Superior temporal gyrus (tissue), 1 donor: Measurements from ENCODE around the gene ABHD3.
"Not testable (repeated sequence)": the region's sequence is repeated elsewhere in the genome, so short reads cannot be mapped to it uniquely, and the experiment has no call there.

Experiments used
- DNase-seq: peaks from one replicate; pipeline ENCODE4 v3.0.0-alpha.2; 2016; ENCODE audit errors: extremely low spot score

ABHD3 gene

DNA sequence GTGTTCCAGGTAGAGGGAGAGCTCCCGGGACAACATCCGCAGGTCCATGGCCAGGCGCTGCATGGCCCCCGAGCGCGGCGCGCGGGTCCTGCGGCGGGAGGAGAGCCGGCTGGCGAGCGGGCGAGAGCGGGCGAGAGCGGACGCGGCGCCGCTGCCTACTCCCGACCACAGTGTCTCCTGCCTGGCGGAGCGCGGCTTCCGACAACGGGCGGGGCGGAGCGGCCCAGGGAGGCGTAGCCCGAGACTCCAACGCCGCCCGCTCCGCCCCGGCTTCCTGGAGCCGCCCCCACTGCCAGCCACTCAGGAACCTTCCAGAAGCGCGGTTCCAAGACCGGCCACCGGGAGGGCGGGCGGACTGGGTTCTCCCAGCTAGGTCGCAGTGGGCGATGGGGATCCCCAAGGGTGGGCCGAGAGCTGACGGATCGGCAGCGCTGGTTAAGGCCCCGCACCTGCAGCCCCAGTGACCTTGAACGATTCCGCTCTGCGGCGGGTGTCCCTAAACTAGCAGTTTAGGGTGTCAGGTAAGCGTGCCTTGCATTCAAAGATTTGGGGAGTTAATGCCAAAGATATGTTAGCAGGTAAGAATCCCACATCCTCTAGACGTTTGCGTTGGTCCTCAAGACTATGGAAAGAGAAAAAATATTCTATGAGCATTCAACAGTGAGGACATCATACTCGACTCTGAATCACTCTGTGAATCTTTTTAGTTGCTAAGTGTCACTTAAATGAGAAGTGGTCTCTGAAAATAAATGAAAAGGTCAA lies at the start of gene ABHD3:
Gene ABHD3 (minus strand): TSS at position 172 of the 762 bp plus-strand sequence. CDS start 109 bp downstream, at position 63.
- DNase-seq = peak; percentile 90

- no peak for DNase-seq
Measured at GRCh38 chr18:21747764-21748693, 43.5 kb upstream of the ABHD3 start.

- no peak for DNase-seq
Measured at GRCh38 chr18:21747268-21747667, 42.7 kb upstream of the ABHD3 start.

DNA sequence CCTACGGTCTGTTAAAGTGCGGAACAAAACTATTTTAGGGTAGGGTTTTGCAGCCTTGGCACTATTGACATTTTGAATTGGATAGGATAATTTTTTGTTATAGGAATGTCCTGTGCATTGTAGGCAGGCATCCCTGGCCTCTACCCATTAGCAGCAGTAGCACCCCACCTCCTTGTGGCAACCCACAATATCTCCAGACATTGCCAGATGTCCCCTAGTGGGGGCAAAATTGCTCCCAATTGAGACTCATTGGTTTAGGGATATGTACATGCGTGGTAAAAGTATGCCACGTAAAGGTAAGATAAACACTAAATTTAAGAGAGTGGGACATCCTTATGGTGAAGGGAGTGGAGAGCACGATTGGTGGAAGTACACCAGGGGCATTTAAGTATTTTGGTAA lies 40.7 kb upstream of the ABHD3 start:
- DNase-seq = no peak

DNA sequence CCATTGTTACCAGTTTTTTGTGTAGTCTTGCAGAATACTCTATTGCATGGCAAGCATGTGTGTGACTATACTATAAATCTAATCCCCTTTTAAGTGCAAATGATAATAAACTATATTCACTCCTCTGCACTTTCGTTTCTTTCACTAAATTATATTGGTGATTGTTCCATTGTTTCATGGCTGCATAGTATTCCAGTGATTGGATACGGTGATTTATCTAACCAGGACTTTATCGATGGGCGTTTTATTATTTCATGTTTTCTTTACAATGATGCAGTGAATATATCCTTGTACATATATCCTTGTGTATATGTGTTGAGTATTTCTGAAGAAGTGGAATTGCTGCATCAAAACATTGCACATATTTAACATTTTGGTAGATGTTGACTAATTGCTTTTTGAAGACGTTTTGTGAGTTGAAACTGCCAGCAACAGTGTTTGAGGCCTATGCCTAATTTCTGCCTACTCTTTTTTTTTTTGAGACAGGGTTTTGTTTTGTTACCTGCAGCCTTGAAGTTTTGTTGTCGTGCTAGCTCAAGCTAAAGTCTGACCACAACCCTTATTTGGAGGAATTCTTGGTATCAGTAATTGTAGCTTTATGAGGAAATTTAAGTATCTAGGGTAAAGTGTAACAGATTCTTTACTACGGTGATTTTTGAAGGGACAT lies 38.7 kb upstream of the ABHD3 start:
- peak; percentile 7 for DNase-seq

- no peak for DNase-seq
Measured at GRCh38 chr18:21742315-21742687, 37.7 kb upstream of the ABHD3 start.

- DNase-seq = no peak
Measured at GRCh38 chr18:21741562-21742314, 37.2 kb upstream of the ABHD3 start.

- DNase-seq = no peak
Measured at GRCh38 chr18:21741312-21741561, 36.7 kb upstream of the ABHD3 start.

GRCh38 chr18:21740538-21741311 lies 36.2 kb upstream of the ABHD3 start, which contains the start of gene MIB1:
Gene MIB1, plus strand, starts transcription at chr18:21740792. Its CDS starts 792 bp downstream, at chr18:21741584.
- DNase-seq = peak; percentile 99

GRCh38 chr18:21739604-21740537 lies 35.3 kb upstream of the ABHD3 start:
- DNase-seq = no peak

DNA sequence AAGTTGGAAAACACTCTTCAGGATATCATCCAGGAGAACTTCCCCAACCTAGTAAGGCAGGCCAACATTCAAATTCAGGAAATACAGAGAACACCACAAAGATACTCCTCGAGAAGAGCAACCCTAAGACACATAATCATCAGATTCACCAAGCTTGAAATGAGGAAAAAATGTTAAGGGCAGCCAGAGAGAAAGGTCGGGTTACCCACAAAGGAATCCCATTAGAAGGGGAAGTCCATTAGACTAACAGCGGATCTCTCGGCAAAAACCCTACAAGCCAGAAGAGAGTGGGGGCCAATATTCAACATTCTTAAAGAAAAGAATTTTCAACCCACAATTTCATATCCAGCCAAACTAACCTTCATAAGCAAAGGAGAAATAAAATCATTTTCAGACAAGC lies 32.4 kb upstream of the ABHD3 start:
- not testable (repeated sequence) for DNase-seq

GRCh38 chr18:21735452-21736015 lies 31.0 kb upstream of the ABHD3 start:
- no peak for DNase-seq

DNA sequence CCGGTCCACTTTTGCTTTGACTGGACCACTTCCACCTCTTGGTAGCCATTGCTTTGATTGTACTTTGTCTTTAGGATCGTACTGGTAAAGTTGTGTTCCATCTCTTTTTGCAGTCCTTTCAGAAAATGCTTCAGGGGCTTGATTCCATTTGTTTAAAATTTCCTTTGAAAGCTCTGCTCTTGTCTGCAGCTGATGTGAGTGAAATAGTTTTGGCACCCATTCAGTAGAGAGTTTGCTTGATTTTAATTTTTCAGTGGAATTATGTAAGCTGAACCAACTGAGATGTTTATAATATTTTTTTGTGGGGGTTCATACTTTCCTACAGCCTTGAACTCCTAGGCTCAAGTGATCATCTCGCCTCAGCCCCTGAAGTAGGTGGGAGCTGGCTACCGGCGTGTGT lies 28.4 kb upstream of the ABHD3 start:
- DNase-seq = no peak

DNA sequence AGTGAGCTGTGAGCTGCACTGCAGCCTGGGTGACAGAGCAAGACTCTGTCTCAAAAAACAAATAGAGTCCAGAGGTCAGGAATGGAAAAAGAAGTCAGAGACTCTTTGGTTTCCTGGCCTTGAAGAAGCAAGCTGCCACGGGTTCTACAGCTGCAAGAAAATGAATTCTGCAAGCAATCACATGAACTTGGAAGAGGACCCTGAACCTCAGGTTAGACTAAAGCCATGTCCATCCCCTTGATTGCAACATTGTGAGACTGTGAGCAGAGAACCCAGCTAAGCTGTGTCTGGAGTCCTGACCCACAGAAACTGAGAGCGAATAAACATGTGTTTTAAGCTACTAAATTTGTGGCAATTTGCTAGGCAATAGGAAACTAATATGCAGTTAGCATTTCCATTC lies 23.1 kb upstream of the ABHD3 start:
- no peak for DNase-seq

GRCh38 chr18:21725201-21725600 lies 20.6 kb upstream of the ABHD3 start:
- DNase-seq = no peak

DNA sequence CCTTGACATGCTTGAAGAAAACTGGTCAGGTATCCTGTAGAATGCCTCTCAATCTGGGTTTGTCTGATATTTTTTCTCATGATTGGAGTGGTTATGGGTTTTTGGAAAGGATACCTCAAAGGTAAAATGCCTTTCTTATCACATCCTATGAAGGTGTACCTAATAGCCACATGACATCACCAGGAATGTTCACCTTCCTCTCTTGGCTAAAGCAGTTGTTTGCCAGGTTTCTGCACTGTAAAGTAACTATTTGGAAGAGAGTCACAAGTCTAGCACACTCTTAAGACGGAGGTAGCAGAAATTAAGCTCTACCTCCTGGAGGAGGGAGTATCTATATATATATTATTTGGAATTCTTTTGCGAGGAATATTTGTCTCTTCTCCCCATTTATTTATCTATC lies 18.1 kb upstream of the ABHD3 start:
- DNase-seq = no peak

- no peak for DNase-seq
Measured at GRCh38 chr18:21714474-21714873, 9.9 kb upstream of the ABHD3 start.

DNA sequence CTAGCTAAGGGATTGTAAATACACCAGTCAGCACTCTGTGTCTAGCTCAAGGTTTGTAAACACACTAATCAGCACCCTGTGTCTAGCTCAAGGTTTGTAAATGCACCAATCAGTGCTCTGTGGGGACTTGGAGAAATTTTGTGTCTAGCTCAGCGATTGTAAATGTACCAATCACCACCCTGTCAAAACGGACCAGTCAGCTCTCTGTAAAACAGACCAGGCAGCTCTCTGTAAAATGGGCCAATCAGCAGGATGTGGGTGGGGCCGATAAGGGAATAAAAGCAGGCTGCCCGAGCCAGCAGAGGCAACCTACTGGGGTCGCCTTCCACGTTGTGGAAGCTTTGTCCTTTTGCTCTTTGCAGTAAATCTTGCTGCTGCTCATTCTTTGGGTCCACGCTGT lies 2.6 kb upstream of the ABHD3 start:
- not testable (repeated sequence) for DNase-seq

GRCh38 chr18:21706386-21706865 lies 1.9 kb upstream of the ABHD3 start:
- DNase-seq = no peak
